Islet precursor cell (in vitro differentiated cells): ENCODE results near the gene ZFPL1.

Source experiments
- DNase-seq: peaks from one replicate; pipeline ENCODE4 v3.0.0-alpha.2; 2018

ZFPL1 gene

GRCh38 chr11:65131417-65131776, 47.4 kb downstream of the ZFPL1 start:
- DNase-seq = no peak

GRCh38 chr11:65131895-65132237, 47.8 kb downstream of the ZFPL1 start:
- no peak for DNase-seq

- no peak for DNase-seq
Observed at GRCh38 chr11:65132238-65132987, 48.4 kb downstream of the ZFPL1 start.

GRCh38 chr11:65132988-65133700, 49.1 kb downstream of the ZFPL1 start:
- peak; percentile 88 for DNase-seq

- DNase-seq = no peak
Observed at GRCh38 chr11:65133724-65134123, 49.7 kb downstream of the ZFPL1 start.

DNA sequence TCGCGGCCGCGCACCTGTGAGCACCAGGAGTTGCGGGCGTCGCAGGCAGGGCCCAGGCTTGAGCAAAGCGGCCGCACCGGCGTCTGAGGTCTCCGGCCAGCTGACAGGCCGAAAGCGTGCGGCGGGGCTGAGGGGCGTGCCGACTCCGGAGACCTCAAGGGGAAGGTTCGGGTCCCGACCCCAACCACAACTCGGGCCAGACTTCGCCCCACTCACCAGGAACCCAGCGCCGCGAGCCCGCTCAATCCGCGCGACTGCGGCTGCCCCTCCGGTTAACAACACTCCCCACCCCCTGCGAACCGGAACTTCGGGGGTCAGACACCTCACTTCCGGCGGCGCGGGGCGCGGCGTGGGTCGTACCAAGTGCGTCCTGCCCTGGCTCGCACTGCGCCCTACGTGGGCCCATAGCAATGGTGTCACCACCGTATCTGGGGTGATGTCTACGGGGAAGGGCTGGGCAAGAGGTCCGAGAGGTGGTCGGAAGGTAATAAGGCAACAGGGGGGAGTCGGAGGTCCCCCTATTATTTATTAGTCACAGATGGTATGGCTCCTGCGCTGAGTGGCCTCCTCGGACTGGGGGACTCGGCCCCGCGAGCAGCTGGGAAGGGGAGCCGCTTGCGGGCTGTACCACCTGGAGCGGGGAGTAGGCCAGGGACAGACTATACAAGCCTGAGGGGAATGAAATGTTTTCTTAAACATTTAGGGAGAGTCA, 50.4 kb downstream of the ZFPL1 start, which contains the start of gene SYVN1:
Gene SYVN1, minus strand, starts transcription at position 280 of the 712 bp plus-strand sequence. CDS start 918 bp downstream, outside the sequence.
- peak; percentile 93 for DNase-seq

DNA sequence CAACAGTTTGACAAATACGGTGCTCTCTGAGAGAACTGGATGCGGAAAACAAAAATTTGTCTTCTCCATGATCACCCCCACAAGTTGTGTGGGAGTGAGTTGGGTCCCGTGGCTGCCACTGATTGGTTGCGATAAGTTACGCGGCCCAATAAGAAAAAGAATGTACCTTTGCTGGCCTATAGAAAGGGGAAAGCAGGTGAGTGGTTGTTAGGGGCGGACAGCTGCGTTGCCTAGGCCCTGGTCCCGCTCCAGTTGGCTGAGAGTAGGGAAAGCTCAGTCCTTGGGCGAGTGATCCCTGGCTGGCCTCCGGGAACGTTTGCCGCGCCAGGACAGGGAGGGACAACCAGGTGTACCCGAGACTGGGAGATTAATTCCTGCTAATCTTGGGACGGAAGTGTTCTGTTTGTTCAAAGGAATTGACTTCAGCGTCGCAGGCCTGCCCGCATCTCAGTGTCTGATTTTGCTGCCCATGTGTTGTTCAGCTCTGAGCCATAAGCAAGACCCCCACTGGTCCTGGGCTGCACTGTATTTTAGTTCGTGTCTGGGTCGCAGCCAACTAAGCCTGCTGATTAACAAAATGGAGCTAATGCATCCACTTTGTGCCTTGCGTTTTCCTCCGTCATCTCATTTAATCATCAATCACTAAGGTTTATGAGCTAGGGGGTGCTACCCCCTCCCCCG, 51.1 kb downstream of the ZFPL1 start:
- DNase-seq = peak; percentile 98

GRCh38 chr11:65135633-65136145, 51.7 kb downstream of the ZFPL1 start:
- DNase-seq = peak; percentile 8

DNA sequence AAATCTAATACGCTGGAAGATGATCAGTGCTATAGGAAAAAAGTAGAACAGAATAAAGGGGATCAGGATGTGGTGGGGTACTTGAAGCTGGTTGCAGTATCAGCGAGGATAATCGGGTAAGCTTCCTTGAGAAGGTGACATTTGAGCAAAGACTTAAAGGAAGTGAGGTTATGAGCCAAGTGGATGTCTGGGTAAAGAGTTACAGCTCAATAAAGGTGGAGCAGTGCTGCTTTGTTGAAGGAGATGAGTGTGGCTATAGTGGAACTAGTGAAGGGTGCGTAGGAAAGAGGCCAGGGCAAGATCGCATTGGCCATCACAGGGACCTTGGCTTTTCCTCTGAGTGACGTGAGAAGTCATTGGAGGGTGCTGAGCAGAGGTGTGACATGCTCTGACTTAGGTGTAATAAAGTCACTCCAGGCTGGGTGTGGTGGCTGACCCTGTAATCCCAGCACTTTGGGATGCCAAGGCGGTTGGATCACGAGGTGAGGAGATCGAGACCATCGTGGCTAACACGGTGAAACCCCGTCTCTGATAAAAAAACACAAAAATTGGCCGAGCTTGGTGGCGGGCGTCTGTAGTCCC, 52.6 kb downstream of the ZFPL1 start:
- DNase-seq = peak; percentile 29
